IPS DF 19.7 (cell line): ENCODE data around the gene OR51A2.
"Not testable (repeated sequence)": the region's sequence is repeated elsewhere in the genome, so short reads cannot be mapped to it uniquely, and the experiment has no call there.

Experiments
- DNase-seq: peaks from one replicate; pipeline ENCODE4 v3.0.0-alpha.2; 2013; ENCODE audit warnings: low read depth, low spot score

The OR51A2 gene

DNA sequence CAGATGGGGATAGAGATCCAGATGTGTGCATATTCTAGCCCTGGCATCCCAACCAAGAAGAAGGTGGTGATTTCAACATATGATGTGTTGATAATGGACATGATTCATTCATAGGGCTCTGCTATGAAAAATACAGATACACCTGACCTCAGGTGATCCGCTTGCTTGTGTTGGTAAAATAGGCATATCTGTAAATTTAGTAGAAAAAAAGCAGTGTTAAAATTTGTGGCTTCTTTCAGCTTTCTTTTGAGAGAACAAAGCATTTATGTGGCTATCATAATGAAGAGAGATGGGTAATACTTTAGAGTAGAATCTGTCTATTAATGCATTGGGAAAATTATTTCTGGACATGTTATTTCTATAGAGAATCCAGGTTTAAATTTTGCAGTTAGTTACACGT, at the start of gene OR51A2:
OR51A2 (minus strand) TSS at position 101 of the 400 bp plus-strand sequence; CDS start at position 101, 0 bp downstream.
- DNase-seq = not testable (repeated sequence)

GRCh38 chr11:5004424-5005274, 49.1 kb upstream of the OR51A2 start:
- DNase-seq = no peak

DNA sequence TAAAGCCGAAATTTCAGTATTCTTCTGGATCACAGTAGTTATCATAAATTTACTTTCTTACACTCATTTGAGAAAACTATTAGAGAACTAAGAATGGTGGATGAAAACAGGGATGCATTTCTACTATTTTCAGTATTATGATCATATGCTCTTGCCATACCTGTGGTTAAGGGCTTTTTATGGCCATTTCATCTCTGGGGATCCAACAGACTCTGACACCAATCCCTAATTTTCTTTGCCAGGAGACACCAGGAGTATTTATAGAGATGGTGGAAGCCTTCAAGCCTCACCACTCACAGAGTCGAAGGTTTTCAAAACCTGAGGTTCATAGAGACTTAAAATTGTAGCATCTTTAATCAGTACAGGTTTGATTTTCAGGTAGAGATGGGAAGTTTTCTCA, 39.0 kb upstream of the OR51A2 start, which contains the start of gene OR51L1:
OR51L1 (plus strand) TSS at position 301 of the 400 bp plus-strand sequence. CDS start 4,132 bp downstream, outside the sequence.
- DNase-seq = no peak

- DNase-seq = no peak
Measured at GRCh38 chr11:4991060-4991459, 35.5 kb upstream of the OR51A2 start.

- DNase-seq = no peak
Measured at GRCh38 chr11:4983841-4984240, 28.3 kb upstream of the OR51A2 start.

GRCh38 chr11:4982678-4983077, 27.2 kb upstream of the OR51A2 start:
- no peak for DNase-seq

DNA sequence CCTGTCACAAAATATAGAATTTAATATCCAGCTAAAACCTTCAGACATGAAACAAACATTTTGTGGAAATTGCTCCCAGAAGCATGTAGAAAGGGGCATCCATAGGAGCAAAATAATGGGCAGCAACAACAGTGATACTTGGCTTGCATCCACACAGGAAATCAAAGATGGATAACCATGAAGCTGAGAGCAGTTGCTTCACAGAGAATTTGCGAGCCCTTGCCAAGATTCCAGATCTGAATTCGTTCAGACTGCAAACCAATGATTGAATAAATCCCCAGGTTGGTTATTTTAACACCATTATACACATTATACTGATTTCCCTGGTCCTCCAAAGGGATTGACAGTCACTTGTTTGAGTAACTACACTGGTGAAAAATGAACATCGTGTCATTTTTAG, 23.5 kb upstream of the OR51A2 start:
- no peak for DNase-seq

- DNase-seq = no peak
Measured at GRCh38 chr11:4975436-4975835, 19.9 kb upstream of the OR51A2 start.

DNA sequence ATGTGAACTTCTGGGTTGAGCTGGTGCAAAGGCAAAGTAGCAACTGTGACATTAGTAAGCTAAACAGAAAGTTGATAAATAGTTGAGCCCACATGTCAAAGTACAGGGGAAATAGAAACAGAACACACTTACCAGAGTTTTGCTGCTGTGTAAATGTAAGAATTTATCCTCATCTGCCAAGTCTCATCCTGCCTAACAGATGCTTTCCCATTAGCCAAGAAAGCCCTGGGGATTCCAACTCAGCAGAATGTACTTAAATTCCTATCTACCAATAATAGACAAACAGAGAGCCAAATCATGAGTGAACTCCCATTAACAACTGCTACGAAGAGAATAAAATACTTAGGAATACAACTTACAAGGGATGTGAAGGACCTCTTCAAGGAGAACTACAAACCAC, 7.3 kb upstream of the OR51A2 start:
- DNase-seq = no peak

- DNase-seq = no peak
Measured at GRCh38 chr11:4960877-4961276, 5.4 kb upstream of the OR51A2 start.

GRCh38 chr11:4957396-4957795, 1.9 kb upstream of the OR51A2 start:
- no peak for DNase-seq

- no peak for DNase-seq
Measured at GRCh38 chr11:4947505-4947904, 8.0 kb downstream of the OR51A2 start, which contains the start of gene OR51A4. OR51A4 (minus strand) TSS chr11:4947605; CDS start chr11:4947100, 505 bp downstream.

- no peak for DNase-seq
Measured at GRCh38 chr11:4936745-4937144, 18.8 kb downstream of the OR51A2 start.

DNA sequence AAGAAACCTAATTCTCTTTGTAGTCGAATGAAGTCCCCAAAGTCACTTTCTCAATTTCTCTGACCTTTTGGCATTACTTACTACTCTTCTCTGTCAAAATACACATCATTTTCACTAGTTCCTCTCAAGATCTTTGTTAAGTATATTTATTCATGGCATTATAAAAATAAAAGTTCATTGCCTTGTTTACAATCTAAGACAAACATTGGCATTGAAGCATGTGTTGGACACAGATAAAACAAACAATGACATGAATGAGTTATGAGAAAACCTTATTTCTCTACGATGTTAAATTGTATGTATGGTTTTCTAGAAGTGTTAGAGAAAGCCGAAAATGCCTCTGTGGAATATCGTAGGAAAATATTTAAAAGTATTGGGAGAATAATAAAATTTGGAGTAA, 22.8 kb downstream of the OR51A2 start:
- DNase-seq = no peak

DNA sequence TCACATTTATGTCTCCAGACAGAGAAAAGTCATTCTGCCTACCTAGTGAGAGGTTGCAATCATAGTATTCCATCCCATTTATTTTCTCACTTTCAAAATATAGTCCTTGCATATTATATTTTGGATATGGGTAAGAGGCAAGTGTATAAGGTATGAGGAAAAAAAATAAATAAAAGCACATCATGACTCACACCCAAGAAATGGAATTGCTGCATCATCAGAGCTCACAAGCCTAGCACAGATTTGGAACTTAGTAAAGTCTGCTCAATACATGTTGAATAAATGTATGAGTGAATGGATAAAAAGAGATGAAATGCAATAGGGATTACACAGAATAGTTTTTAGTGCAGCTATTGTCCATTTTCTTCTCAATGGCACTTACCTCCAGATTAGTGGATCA, 28.9 kb downstream of the OR51A2 start:
- DNase-seq = no peak

DNA sequence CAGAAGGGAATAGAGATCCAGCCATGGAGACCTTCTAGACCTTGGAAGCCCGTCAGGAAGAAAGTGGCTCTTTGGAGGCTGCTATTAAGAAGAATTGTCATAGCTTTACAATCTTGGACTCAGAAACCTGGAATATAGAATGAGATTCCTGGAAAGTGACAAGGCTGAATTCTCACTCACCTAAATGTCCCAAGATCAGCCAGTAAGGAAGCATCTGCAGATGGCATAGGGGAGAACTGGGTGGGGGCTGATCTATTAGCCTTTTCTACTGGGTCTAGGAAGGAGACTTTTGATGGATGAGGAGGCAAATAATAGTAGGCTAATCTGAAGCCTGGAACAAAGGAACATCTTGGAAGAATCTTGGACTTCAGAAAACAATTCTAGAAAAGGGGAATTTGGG, 31.3 kb downstream of the OR51A2 start, which contains the start of gene OR51G1:
OR51G1 (minus strand) TSS at position 101 of the 400 bp plus-strand sequence; CDS start at position 101, 0 bp downstream.
- DNase-seq = no peak

DNA sequence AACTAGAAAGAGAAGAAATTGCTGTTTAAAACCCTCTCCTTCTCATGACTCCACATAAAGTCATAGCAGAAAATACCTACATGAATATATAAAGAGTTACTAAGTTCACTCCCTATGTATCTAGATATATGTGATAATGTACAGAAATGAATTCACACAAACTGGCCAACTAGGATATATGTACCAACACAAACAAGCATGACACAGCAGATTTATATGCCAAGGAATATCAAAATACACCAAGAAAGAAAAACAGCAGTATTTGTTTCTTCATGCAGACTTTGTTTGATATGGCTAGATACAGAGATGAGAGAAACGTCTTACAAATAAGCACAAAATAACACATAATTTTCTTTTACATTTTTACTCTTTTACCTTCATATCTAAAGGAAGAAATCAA, 33.2 kb downstream of the OR51A2 start:
- DNase-seq = no peak

GRCh38 chr11:4921796-4922195, 33.7 kb downstream of the OR51A2 start:
- no peak for DNase-seq

DNA sequence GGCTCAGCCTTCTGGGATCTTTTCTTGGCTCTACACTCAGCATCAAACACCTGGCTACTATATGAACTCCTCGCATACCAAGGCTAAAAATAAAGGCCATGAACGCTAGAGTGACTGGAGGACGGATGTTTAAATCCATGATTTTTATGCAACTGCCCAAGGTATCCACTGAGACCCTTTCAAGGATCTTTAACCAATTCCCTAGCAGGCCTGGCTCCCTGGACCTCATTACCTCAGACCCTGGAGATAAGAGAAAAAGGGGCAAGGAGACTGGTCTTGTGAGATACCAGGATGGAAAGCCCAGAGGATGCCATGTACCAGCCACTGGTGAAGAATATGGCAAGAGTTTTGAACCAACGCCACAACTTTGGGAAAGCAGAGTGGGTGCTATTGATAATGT, 36.3 kb downstream of the OR51A2 start, which contains the start of gene OR51G2:
OR51G2 (minus strand) TSS at position 101 of the 400 bp plus-strand sequence. CDS start 3,687 bp downstream, outside the sequence.
- no peak for DNase-seq

DNA sequence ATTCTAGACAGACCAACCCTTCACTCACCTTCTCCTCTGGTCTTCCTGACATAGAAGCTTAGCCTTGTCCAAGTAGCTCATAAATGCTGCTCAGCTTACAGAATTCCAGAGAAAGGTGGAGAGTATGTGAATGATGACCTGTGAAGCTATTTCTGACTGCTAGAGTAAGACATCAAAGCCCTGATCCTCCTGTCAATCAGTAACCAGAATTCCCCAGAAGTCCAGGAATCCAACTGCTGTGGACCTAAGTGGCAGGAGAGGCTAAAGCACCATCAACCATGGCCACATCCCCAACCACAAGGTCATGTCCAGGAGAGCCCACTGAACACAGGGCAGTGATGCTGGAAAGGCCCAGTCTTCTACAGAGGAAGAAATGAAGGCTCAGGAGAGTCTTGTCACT, 38.9 kb downstream of the OR51A2 start:
- DNase-seq = no peak
